ENCODE data around the gene FAM169A.
A peak's percentile ranks its signal among the peaks of the same experiment; 100 is the strongest.
"Not testable (repeated sequence)": the region's sequence is repeated elsewhere in the genome, so short reads cannot be mapped to it uniquely, and the experiment has no call there.

Gene FAM169A

DNA sequence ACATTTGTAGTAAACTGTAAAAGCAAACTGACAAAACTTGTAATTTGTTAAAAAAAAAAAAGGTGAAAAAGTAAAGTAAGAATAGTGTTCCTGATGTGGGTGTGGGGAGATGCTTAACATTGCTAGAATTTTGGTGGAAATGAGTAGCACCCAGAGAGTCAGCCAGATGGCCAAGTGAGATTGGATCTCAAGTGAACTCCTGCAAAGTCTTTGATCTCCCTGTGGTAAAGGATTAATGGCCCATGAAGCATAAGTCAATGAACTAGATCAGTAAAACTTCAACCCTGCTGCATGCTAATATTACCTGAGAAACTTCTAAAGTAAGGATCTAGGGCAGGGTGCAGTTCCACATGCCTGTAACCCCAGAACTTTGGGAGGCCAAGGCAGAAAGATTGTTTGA lies 19.0 kb upstream of the FAM169A start:
- no peaks in the 10 kb centered on the region for H3K4me1 ChIP-seq (ENCODE audit: insufficient read depth, low read length)
- no peak overlapping the region for H3K4me3 ChIP-seq (ENCODE audit: low read length)
- H3K27me3 ChIP-seq (ENCODE audit: insufficient read depth, low read length), result no peaks in the 10 kb centered on the region
- H3K36me3 ChIP-seq (ENCODE audit: insufficient read depth, low read length), result no peaks in the 10 kb centered on the region
- no peaks in the 10 kb centered on the region for H3K9me3 ChIP-seq (ENCODE audit: low read length)
- no peak overlapping the region for H2AFZ ChIP-seq (ENCODE audit: low read depth, low read length)

DNA sequence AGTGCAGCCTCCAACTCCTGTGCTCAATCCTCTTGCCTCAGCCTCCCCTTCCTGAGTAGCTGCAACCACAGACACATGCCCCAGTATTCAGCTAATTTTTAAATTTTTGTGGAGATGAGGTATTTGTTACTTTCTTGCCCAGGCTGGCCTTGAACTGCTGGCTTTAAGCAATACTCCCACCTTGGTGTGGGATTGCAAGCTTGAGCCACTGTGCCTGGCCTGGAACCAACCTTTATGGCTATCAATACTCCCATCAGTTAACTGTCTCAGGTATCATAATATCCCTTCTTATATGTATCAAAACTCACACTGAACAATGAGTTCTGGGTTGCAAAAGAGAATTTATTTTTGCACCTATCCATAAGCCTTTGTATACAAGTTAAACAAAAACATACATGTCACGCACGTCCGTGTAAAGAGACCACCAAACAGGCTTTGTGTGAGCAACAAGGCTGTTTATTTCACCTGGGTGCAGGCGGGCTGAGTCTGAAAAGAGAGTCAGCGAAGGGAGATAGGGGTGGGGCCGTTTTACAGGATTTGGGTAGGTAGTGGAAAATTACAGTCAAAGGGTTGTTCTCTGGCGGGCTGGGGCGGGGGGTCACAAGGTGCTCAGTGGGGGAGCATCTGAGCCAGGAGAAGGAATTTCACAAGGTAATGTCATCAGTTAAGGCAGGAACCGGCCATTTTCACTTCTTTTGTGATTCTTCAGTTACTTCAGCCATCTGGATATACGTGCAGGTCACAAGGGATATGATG lies 16.4 kb upstream of the FAM169A start:
- H2AFZ ChIP-seq (ENCODE audit: low read depth, low read length); H3K27me3 ChIP-seq (ENCODE audit: insufficient read depth, low read length); H3K4me3 ChIP-seq (ENCODE audit: low read length); H3K4me1 ChIP-seq (ENCODE audit: insufficient read depth, low read length); H3K9me3 ChIP-seq (ENCODE audit: low read length); H3K36me3 ChIP-seq (ENCODE audit: insufficient read depth, low read length): not testable (repeated sequence)

DNA sequence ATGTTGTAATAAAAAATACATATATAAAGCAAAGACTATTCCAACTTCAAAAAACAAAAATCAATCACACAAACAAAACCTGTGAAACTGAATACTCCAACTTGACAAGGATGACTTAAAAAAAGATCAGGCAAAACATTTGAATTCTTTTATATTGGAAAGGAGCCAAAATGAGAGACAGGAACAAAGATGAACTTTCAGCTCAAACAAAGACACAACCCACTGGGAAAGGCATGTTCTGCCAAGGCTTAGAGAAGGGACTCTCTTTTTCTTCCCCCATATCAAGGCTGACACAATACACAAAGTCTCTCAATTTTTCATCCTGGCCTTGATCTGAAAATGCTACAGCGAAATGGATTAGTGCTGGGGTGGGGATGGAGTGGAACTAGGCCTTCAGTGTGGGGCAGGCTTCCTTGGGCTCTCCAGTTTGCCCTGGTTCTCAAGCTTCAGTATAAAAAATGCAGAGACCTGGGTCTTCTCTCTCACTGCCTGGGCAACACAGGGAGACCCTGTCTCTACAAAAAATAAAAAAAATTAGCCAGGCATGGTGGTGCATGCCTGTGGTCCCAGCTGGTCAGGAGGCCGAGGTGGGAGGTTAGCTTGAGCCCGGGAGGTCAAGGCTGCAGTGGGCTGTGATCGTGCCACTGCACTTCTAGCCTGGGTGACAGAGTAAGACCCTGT lies 11.6 kb upstream of the FAM169A start:
- no peaks in the 10 kb centered on the region for H3K9me3 ChIP-seq (ENCODE audit: low read length)
- no peaks in the 10 kb centered on the region for H3K36me3 ChIP-seq (ENCODE audit: insufficient read depth, low read length)
- H3K4me1 ChIP-seq (ENCODE audit: insufficient read depth, low read length), result peaks cover 3% of the 10 kb centered on the region
- no peak overlapping the region for H2AFZ ChIP-seq (ENCODE audit: low read depth, low read length)
- H3K4me3 ChIP-seq (ENCODE audit: low read length), result no peak overlapping the region
- H3K27me3 ChIP-seq (ENCODE audit: insufficient read depth, low read length), result peaks cover 2% of the 10 kb centered on the region

DNA sequence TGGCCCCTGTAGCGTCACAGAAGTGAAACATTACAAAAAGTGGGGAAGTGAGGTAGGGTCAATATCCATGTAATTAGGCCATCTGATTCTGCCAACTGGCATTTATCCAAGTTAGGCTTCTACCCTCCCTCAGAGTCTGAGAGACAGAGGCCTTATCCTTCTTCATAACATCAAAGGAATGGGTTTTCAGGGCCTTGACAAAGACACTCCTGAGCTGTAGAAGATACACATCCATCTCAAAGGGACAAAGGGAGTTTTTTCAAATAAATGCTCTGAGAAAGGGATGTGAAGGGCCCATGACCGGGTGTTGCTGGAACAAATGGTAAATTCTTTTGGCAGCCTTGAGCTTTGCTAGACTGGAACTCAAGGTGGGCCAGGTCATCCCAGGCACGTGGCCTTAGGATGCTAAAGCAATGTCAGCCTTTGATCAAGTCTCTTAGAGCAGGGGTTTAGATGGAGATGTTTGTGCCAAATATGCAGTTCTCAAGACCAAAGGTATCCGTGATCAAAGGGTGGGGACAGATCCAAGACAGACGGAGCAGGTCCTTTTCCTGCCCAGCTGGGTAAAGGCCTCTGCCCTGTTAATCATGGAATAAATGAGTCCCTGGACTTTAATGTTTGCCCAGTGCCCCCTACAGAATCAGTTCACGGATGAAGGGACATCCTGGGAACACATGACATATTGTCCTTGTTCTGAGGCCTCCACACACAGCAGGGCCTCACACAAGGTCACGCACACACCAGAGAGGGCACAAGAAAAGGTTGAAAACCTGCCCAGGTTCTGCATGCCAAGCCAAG lies 10.0 kb upstream of the FAM169A start:
- no peak overlapping the region for H3K4me3 ChIP-seq (ENCODE audit: low read length)
- H3K36me3 ChIP-seq (ENCODE audit: insufficient read depth, low read length), result no peaks in the 10 kb centered on the region
- peaks cover 3% of the 10 kb centered on the region for H3K4me1 ChIP-seq (ENCODE audit: insufficient read depth, low read length)
- no peaks in the 10 kb centered on the region for H3K9me3 ChIP-seq (ENCODE audit: low read length)
- peaks cover 2% of the 10 kb centered on the region for H3K27me3 ChIP-seq (ENCODE audit: insufficient read depth, low read length)
- no peak overlapping the region for H2AFZ ChIP-seq (ENCODE audit: low read depth, low read length)

DNA sequence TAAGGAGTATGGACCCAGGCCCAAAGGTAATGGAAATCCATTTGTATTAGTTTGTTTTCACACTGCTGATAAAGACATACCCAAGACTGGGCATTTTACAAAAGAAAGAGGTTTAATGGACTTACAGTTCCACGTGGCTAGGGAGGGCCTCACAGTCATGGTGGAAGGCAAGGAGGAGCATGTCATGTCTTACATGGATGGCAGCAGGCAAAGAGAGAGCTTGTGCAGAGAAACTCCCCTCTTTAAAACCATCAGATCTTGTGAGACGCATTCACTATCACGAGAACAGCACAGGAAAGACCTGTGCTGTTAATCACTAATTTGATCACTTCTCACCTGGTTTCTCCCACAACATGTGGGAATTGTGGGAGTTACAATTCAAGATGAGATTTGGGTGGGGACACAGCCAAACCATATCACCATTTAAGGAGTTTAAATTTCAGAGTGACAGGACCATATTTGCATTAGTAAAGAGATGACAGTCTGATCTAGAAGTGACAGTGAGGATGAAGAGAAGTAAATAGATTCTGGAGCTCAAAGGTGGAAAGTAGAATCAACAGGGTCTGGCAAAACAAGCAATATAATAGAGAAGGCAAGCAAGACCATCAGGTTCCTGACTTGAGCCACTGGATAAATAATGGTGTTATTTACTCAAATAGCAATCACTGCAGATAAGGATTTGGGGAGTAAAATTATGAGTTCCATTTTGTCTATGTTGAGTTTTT lies 7.5 kb upstream of the FAM169A start:
- H3K4me3 ChIP-seq (ENCODE audit: low read length), result no peak overlapping the region
- H3K36me3 ChIP-seq (ENCODE audit: insufficient read depth, low read length), result no peaks in the 10 kb centered on the region

DNA sequence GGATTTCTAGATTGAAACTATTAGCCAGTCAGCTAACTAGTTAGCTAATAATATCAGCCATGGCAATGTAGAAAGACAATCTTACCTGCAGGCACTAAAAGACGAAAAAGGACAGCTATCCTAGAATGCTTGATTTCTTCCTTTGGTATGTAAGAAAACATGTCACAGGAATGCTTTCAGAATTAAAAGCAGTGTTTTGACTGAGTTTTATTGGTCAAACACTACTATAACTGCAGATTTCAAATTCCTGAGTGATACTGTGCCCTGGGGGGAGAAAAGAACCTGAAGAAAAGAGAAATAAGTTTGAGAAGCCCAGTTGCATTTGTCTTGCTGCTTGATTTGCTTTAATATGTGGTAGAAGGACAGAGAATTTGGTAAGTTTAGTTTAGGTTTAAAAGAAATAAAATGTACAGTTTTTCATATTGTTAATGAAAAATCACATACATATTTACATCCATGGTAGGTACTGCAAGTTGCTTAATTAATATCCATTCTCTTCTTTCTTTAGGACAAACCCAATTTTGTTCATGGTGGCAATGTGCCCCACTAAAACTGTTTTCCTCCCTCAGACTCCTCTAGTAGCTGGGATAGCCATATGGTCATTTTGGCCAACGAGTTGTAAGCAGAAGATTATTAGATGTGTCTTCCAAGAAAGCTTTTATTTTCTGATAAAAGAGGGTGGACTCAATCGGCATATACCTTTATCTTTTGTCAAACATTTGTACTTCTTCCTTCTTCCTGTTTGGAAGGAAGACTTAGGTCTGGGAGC lies 4.3 kb upstream of the FAM169A start:
- H2AFZ ChIP-seq (ENCODE audit: low read depth, low read length), result no peak overlapping the region
- no peak overlapping the region for H3K4me3 ChIP-seq (ENCODE audit: low read length)
- no peaks in the 10 kb centered on the region for H3K27me3 ChIP-seq (ENCODE audit: insufficient read depth, low read length)
- no peaks in the 10 kb centered on the region for H3K36me3 ChIP-seq (ENCODE audit: insufficient read depth, low read length)
- peaks cover 15% of the 10 kb centered on the region for H3K4me1 ChIP-seq (ENCODE audit: insufficient read depth, low read length)
- no peaks in the 10 kb centered on the region for H3K9me3 ChIP-seq (ENCODE audit: low read length)

More for the DNA sequence above, 7.5 kb upstream of the FAM169A start:
- H3K4me1 ChIP-seq (ENCODE audit: insufficient read depth, low read length), result peaks cover 3% of the 10 kb centered on the region
- peaks cover 2% of the 10 kb centered on the region for H3K27me3 ChIP-seq (ENCODE audit: insufficient read depth, low read length)
- no peaks in the 10 kb centered on the region for H3K9me3 ChIP-seq (ENCODE audit: low read length)
- H2AFZ ChIP-seq (ENCODE audit: low read depth, low read length), result no peak overlapping the region

DNA sequence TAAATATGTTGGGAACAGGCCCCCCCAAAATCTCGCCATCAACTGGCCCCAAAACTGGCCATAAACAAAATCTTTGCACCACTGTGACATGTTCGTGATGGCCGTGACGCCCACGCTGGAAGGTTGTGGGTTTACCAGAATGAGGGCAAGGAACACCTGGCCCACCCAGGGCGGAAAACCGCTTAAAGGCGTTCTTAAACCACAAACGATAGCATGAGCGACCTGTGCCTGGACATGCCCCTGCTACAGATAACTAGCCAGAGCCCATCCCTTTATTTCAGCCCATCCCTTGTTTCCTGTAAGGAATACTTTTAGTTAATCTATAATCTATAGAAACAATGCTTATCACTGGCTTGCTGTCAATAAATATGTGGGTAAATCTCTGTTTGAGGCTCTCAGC lies 3.2 kb upstream of the FAM169A start:
- not testable (repeated sequence) for H3K9me3 ChIP-seq (ENCODE audit: low read length); H3K4me3 ChIP-seq (ENCODE audit: low read length); H2AFZ ChIP-seq (ENCODE audit: low read depth, low read length); H3K36me3 ChIP-seq (ENCODE audit: insufficient read depth, low read length); H3K27me3 ChIP-seq (ENCODE audit: insufficient read depth, low read length)
- H3K4me1 ChIP-seq (ENCODE audit: insufficient read depth, low read length), result peaks cover 22% of the 10 kb centered on the region

DNA sequence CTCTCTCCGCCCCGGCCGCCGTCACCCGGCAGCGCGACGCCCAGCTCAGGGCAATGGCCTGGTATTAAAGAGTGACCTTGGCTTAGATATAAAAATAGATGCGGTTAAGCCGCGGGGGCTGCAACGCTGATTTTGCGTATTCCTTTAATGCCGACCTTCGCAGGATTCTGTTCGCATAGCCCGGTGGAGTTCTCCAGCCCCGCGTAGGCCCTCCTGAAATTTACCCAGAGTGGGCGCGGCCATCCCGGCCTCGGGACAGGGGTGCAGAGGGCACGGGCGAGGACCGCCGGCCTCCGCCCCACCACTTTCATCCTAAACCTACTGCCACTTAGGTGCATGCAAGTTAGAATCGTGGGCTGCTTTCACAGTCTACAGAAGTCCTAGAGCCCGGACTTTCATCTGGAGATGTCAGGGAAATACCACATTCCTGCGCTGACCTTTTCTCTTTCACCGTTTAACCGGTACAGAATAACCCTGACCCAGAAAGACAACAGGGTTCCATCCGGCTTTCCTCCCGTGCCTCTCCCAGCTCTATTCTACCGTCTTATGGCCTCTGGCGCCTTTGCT lies 492 bp upstream of the FAM169A start:
- H3K4me3 ChIP-seq (ENCODE audit: low read length), result peak overlapping the region; percentile 96
- no peaks in the 10 kb centered on the region for H3K9me3 ChIP-seq (ENCODE audit: low read length)
- H2AFZ ChIP-seq (ENCODE audit: low read depth, low read length), result peak overlapping the region; percentile 99
- no peaks in the 10 kb centered on the region for H3K27me3 ChIP-seq (ENCODE audit: insufficient read depth, low read length)
- H3K4me1 ChIP-seq (ENCODE audit: insufficient read depth, low read length), result peaks cover 35% of the 10 kb centered on the region
- H3K36me3 ChIP-seq (ENCODE audit: insufficient read depth, low read length), result no peaks in the 10 kb centered on the region

DNA sequence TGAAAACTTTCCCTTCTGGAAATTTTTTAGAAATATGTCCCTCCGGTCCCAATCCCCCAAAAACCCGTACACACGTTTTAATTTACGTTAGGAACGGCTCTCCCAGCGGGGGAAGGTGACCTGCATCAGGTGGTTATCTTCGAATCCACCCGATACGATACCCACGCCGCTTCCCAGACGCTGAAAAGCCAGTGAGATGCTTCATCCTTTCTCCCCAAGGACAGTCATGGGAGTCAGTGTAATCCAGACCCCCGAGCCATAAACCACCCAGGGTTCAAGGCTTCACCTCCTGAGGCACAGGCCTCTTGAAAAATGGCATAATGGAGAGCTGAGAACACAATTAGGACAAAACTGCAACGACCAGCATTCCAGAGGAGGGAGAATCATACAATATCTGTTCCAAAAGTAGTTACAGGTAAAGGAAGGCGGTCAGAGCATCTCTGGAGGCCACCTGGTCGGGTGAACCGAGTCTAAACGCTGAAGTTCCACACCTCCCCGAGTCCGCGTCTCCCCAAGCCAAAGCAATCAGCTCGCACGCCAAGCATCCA lies 857 bp downstream of the FAM169A start:
- Histone ChIP-seq H3K4me3 (ENCODE audit: low read length) (peak overlapping the region; percentile 96), H3K4me1 (ENCODE audit: insufficient read depth, low read length) (peaks cover 39% of the 10 kb centered on the region), H2AFZ (ENCODE audit: low read depth, low read length) (peak overlapping the region; percentile 99), H3K36me3 (ENCODE audit: insufficient read depth, low read length) (no peaks in the 10 kb centered on the region), H3K27me3 (ENCODE audit: insufficient read depth, low read length) (no peaks in the 10 kb centered on the region), H3K9me3 (ENCODE audit: low read length) (no peaks in the 10 kb centered on the region)

DNA sequence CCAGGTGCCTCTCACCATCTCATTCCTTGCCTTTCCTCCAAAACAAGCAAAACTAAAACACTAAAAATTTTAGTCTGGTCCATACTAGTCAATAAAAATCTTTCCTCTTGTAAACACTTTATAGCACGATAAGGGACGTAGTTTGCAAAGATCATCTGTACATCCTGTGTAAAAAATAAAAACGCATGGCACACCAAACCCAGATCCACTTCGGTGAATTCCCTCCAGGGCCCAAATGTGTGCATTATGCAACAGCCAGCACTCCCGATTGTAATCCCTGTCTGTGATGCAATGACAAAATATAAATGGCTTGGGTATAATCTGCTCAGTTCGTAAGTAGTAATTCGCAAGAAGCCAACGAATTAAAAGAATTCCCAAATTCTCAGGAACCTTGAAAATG lies 1.4 kb downstream of the FAM169A start:
- peak overlapping the region; percentile 99 for H2AFZ ChIP-seq (ENCODE audit: low read depth, low read length)
- peaks cover 39% of the 10 kb centered on the region for H3K4me1 ChIP-seq (ENCODE audit: insufficient read depth, low read length)
- H3K36me3 ChIP-seq (ENCODE audit: insufficient read depth, low read length), result no peaks in the 10 kb centered on the region
- no peaks in the 10 kb centered on the region for H3K9me3 ChIP-seq (ENCODE audit: low read length)
- peak overlapping the region; percentile 96 for H3K4me3 ChIP-seq (ENCODE audit: low read length)
- no peaks in the 10 kb centered on the region for H3K27me3 ChIP-seq (ENCODE audit: insufficient read depth, low read length)

DNA sequence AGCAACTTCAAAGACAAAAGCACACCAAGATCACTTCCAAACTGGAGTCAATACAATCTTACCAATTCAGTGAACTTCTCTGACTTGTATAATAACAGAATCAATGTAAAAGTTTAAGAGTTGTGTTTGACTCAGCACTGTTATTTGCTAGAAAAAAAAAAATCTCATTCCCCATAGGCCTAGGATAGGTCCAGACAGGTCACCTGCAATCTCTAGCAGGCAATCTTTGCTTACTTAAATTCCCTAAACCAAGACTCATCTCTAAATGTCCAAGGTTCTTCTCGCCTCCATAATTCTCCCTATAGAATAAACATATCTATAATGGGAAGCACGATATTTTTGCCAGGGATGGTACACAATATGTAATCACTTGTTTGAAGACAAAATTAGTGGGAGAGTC lies 2.5 kb downstream of the FAM169A start:
- Histone ChIP-seq H3K4me3 (ENCODE audit: low read length) (no peak overlapping the region), H3K4me1 (ENCODE audit: insufficient read depth, low read length) (peaks cover 39% of the 10 kb centered on the region), H3K27me3 (ENCODE audit: insufficient read depth, low read length) (no peaks in the 10 kb centered on the region), H3K36me3 (ENCODE audit: insufficient read depth, low read length) (no peaks in the 10 kb centered on the region), H3K9me3 (ENCODE audit: low read length) (no peaks in the 10 kb centered on the region), H2AFZ (ENCODE audit: low read depth, low read length) (no peak overlapping the region)

DNA sequence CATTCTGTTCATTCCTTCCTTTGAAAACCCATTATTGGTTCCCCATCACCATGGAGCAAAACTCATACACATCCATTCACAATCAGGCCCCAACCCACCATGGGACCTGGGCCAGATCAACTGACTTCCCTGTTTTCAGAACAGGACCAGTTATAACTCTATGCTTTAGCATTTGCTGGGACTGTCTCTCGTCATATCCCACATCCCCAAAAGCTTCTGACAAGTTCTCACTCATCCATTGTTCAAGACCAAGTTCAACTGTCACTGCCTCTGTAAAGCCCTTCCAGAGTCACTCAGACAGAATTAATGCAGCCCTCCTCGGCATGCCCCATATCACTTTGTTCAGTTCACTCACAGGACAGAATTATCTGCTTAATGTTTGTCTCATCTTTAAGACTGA lies 4.0 kb downstream of the FAM169A start:
- Histone ChIP-seq H3K4me3 (ENCODE audit: low read length) (no peak overlapping the region), H3K36me3 (ENCODE audit: insufficient read depth, low read length) (no peaks in the 10 kb centered on the region)

More for the DNA sequence above, 4.0 kb downstream of the FAM169A start:
- Histone ChIP-seq H3K4me1 (ENCODE audit: insufficient read depth, low read length) (peaks cover 31% of the 10 kb centered on the region), H2AFZ (ENCODE audit: low read depth, low read length) (no peak overlapping the region), H3K9me3 (ENCODE audit: low read length) (peaks cover under 1% of the 10 kb centered on the region), H3K27me3 (ENCODE audit: insufficient read depth, low read length) (no peaks in the 10 kb centered on the region)
